PFSK-1 (cell line): ENCODE measurements around the gene CCNA2.

Experiments used
- FOXP2 ChIP-seq: optimal IDR thresholded peaks from 2 replicates; pipeline ENCODE3; 2011; ENCODE audit warnings: borderline replicate concordance, control low read depth, inconsistent platforms; ENCODE audit not compliant: insufficient read depth; ENCODE audit errors: extremely low read length, extremely low read depth
- POLR2AphosphoS5 ChIP-seq: IDR thresholded peaks from 2 replicates; pipeline ENCODE4 v1.6.1; 2012; ENCODE audit warnings: low read depth, mild to moderate bottlenecking, control low read depth, low read length, moderate library complexity
- SIN3A ChIP-seq: IDR thresholded peaks from 2 replicates; pipeline ENCODE4 v1.6.1; 2012; ENCODE audit warnings: mild to moderate bottlenecking, low read length, moderate library complexity, borderline replicate concordance; ENCODE audit not compliant: insufficient read depth
- TAF1 ChIP-seq: IDR thresholded peaks from 2 replicates; pipeline ENCODE4 v1.6.1; 2012; ENCODE audit warnings: low read length, control low read depth, borderline replicate concordance; ENCODE audit not compliant: insufficient read depth
- TF ChIP-seq, protein P1 (sequence below), 2 experiments: IDR thresholded peaks; 2 replicates each; pipeline versions ENCODE4 v1.6.1 to v1.8.0; 2011 to 2012; ENCODE audit warnings: low read depth in 2 of 2, low read length in 2 of 2, control low read depth in 1 of 2, inconsistent platforms in 1 of 2, mild to moderate bottlenecking in 1 of 2, moderate library complexity in 1 of 2; ENCODE audit not compliant: insufficient read depth in 1 of 2

CCNA2 gene

DNA sequence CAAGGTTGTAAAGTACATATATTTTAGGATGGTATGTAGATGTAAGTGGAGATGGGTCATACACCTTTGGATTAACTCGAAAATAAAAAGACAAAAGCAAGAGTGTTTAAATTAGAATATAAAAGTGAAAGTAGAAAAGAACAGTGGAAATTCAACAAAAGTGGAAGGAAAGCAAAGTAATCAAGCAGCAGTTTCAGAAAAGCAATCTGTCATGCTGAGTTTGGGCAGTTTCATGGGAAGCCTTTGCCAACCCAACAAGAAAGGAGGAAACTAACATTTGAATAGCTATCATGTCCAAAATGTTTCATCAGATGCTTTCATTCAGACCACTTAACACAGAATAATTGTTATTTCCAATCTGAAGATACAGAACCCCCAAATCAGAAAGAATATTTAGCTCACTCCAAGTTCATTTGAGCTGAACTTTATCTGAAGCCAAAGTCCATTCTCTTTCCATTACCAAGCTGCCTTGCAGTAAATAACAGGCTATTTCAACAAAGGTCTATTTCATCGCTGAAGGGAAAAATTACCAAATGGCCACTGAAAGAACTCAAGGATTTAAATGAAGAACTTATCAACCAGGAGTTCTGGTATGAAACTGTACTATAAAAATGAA is 24.4 kb downstream of the CCNA2 start:
- no peak for TF ChIP-seq FOXP2
- TF ChIP-seq POLR2AphosphoS5: no peak
- no peak for TF ChIP-seq TAF1
- TF ChIP-seq, protein P1, sequence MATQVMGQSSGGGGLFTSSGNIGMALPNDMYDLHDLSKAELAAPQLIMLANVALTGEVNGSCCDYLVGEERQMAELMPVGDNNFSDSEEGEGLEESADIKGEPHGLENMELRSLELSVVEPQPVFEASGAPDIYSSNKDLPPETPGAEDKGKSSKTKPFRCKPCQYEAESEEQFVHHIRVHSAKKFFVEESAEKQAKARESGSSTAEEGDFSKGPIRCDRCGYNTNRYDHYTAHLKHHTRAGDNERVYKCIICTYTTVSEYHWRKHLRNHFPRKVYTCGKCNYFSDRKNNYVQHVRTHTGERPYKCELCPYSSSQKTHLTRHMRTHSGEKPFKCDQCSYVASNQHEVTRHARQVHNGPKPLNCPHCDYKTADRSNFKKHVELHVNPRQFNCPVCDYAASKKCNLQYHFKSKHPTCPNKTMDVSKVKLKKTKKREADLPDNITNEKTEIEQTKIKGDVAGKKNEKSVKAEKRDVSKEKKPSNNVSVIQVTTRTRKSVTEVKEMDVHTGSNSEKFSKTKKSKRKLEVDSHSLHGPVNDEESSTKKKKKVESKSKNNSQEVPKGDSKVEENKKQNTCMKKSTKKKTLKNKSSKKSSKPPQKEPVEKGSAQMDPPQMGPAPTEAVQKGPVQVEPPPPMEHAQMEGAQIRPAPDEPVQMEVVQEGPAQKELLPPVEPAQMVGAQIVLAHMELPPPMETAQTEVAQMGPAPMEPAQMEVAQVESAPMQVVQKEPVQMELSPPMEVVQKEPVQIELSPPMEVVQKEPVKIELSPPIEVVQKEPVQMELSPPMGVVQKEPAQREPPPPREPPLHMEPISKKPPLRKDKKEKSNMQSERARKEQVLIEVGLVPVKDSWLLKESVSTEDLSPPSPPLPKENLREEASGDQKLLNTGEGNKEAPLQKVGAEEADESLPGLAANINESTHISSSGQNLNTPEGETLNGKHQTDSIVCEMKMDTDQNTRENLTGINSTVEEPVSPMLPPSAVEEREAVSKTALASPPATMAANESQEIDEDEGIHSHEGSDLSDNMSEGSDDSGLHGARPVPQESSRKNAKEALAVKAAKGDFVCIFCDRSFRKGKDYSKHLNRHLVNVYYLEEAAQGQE (IDR thresholded peaks at IDR 0.05; ENCODE audit: insufficient read depth in 1 of 2, low read depth in 2 of 2, low read length in 2 of 2): no peak
- no peak for TF ChIP-seq SIN3A

DNA sequence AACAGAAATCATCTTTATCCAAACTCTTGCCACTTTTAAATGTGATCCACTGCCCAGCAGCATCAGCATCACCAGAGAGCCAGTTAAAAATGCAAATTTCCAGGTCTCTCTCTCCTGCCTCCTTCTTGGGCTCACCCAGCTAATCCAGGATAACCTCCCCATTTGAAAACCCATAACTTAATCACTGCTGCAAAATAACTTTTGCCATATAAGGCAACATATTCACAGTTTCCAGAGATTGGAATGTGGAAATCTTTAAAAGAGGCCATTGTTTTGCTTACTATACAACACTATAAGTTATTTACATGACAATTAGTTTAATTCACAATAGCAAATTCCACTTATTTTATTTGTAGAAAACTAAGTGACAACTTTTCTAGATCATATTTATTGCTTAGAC is 27.4 kb downstream of the CCNA2 start:
- TF ChIP-seq SIN3A (no peak), TAF1 (no peak), POLR2AphosphoS5 (no peak), FOXP2 (no peak)
- TF ChIP-seq, protein P1 (IDR thresholded peaks at IDR 0.05; ENCODE audit: insufficient read depth in 1 of 2, low read depth in 2 of 2, low read length in 2 of 2): no peak

DNA sequence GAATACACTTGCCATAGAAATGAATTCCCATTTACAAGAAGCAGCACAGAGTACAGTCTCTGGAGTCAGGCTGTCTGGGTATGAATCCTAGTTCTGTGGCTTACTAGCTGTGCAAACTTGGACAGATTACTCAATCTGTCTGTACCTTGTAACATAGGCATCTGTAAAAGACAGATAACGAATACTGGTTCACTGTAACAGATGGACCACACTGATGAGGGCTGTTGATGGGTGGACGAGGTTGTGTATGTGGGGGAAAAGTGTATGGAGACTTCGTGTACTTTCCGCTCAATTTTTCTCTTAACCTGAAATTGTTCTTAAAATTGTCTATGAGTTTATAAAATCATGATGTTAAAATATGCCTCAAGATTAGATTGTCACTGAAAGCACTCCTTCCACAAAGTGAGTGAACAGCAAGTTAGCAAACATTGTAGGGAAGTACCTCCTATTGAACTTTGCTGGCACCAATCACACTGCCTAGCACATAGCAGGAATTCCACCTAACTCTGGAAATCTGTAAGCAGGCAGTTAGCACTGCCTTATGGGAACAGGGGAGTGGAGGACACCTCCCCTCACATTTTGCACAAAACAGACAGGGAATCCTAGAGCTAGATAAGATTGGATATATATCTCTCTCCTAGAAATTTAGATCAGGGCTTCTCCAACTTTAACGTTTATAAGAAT is 29.0 kb downstream of the CCNA2 start:
- TF ChIP-seq, protein P1 (IDR thresholded peaks at IDR 0.05; ENCODE audit: insufficient read depth in 1 of 2, low read depth in 2 of 2, low read length in 2 of 2): no peak
- no peak for TF ChIP-seq TAF1
- no peak for TF ChIP-seq FOXP2
- TF ChIP-seq SIN3A: no peak
- no peak for TF ChIP-seq POLR2AphosphoS5

DNA sequence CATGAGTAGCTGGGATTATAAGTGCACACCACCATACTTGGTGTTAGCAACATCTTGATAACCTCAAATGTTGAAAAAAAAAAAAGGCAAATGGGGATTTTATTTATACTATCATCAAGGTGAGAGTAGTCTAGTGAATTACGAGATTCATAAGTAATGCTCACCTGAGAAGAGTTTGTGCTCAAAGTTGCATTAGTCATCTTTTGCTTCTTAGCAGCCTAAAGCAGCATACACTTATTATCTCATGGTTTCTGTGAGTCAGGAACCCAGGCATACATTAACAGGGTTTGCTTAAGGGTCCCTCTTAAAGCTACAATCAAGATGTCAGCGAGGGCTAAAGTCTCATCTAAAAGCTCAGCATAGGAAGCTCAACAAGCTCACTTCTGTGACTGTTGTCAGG is 30.7 kb downstream of the CCNA2 start:
- TF ChIP-seq POLR2AphosphoS5: no peak

DNA sequence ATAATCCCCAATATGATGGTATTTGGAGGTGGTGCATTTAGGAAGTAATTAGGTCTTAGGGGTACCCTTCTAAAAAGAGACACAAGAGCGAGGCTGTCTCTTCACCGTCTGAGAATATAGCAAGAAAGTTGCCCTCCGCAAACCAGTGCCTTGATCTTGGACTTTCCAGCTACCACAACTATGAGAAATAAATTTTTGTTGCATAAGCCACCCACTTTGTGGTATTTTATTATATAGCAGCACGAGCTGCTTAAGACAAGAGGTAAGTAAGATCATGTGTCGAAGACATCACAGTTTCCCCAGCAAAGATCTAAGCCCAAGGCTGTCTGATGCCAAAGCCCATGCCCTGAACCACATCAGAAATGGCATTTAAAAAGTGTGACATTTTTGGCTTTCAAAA is 32.2 kb downstream of the CCNA2 start:
- no peak for TF ChIP-seq TAF1
- no peak for TF ChIP-seq POLR2AphosphoS5
- TF ChIP-seq, protein P1 (IDR thresholded peaks at IDR 0.05; ENCODE audit: insufficient read depth in 1 of 2, low read depth in 2 of 2, low read length in 2 of 2): no peak
- TF ChIP-seq SIN3A: no peak
- TF ChIP-seq FOXP2: no peak

DNA sequence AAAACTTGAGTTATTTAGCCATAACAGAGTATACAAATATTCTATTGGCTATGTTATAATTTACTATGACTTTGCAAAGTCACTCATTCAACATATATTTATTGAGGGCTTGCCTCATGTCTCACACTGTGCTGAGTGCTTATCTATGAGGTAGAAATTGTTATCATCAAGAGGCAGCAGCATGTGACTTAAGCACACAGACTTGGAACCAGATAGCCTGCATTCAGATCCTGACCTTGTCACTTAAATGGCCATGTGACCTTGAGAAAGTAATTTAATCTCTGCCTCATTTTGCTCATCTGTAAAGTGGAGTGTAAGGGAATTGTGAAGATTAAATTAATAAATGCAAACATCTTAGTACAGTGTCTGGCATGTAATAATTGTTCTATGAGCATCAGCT is 32.7 kb downstream of the CCNA2 start:
- TF ChIP-seq TAF1: no peak
- no peak for TF ChIP-seq SIN3A
- no peak for TF ChIP-seq FOXP2
- TF ChIP-seq POLR2AphosphoS5: no peak
